ENCODE measurements around the gene RUNX1. TPM values are rescaled to one million over a fixed set of nuclear protein-coding genes. Genes with fewer than 3 reads are reported as not detected.

The RUNX1 gene
- total and polyA plus RNA-seq, 10 of the 15 experiments (the other 5 are each of a cell fraction or from before 2014, with no cell fraction given) = 0.90 to 15.2 (median 4.1) TPM

- SMC1A ChIA-PET (ENCODE audit: uncharacterized antibody, unreplicated experiment) = no interaction called here
- Histone ChIP-seq H4K20me1 (ENCODE audit: control insufficient read depth, insufficient read depth) (no peaks in the 10 kb centered on the region), H2AFZ (ENCODE audit: control insufficient read depth, low read depth, low read length) (no peak overlapping the region), H3K79me2 (ENCODE audit: control insufficient read depth, insufficient read depth, low read length) (no peaks in the 10 kb centered on the region), H3K9ac (ENCODE audit: control insufficient read depth, insufficient read depth, low read length) (no peak overlapping the region), H3K27me3 (replicated peaks in 1 of 2; ENCODE audit: control insufficient read depth in 2 of 2, insufficient read depth in 2 of 2, low read length in 1 of 2) (no peaks in the 10 kb centered on the region), H3K36me3 (ENCODE audit: control insufficient read depth in 2 of 2, insufficient read depth in 2 of 2, low read length in 1 of 2) (no peaks in the 10 kb centered on the region; a peak in 2 of 4 replicates), H3K27ac (ENCODE audit: control insufficient read depth, insufficient read depth) (no peak overlapping the region), H3K4me2 (ENCODE audit: control insufficient read depth, insufficient read depth) (no peak overlapping the region), H3K4me1 (ENCODE audit: control insufficient read depth, insufficient read depth, low read length) (peaks cover 3% of the 10 kb centered on the region; the same call in 1 of the 2 replicates), H3K9me3 (replicated peaks; ENCODE audit: control insufficient read depth, insufficient read depth, low read length) (no peaks in the 10 kb centered on the region), H3K4me3 (no peak overlapping the region)
- no peak for FAIRE-seq
- RAD21 ChIA-PET (ENCODE audit: unreplicated experiment) = no interaction called here
- no TSS peak for BruUV-seq (replicated peaks)
- in situ Hi-C loops (cut with MboI) = no loop called here
- POLR2A ChIA-PET = no interaction called here
- ATAC-seq = no peak
- TF ChIP-seq POLR2AphosphoS5 (IDR thresholded peaks at IDR 0.05; ENCODE audit: low read length) = no peak
- intact Hi-C loops (cut with micrococcal nuclease; ENCODE audit: unreplicated experiment) = no loop called here
- WGBS (ENCODE audit: insufficient coverage, insufficient replicate concordance, low lambda C conversion rate, missing lambda C conversion rate) = 97% methylated on average over 9 of the region's 9 CpGs
- DNase-seq (ENCODE audit: low read depth, low spot score) = no peak
- CTCF ChIA-PET = interaction anchor here (1.6 kb wide), 1 partner anchor 141 kb away, joined by 3 read pairs; no protein-coding TSS in a partner anchor
Measured at GRCh38 chr21:34834290-34834689, 214.8 kb downstream of the RUNX1 start.

DNA sequence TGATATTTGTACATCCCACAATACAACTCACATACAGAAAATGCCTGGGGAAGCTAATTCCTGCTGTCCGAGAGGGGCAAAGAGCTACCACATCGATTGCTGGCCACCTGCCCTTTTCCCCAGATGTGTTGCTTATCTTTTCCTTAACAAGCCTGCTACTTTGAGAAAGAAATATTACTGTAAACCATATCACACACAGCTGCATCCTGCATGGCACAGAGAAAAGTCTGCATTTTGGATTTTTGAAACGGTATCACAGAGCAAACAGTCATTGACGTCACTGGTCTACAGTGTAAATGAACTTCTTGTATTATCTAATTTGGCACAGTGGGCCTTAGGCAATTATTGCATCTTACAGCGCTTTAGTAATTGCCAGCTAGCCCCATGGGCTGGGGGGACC lies 215.6 kb downstream of the RUNX1 start:
- Histone ChIP-seq H3K36me3 (ENCODE audit: control insufficient read depth in 2 of 2, insufficient read depth in 2 of 2, low read length in 1 of 2) (no peaks in the 10 kb centered on the region; a peak in 2 of 4 replicates), H3K4me3 (no peak overlapping the region), H4K20me1 (ENCODE audit: control insufficient read depth, insufficient read depth) (no peaks in the 10 kb centered on the region), H3K4me2 (ENCODE audit: control insufficient read depth, insufficient read depth) (no peak overlapping the region), H3K79me2 (ENCODE audit: control insufficient read depth, insufficient read depth, low read length) (no peaks in the 10 kb centered on the region), H2AFZ (ENCODE audit: control insufficient read depth, low read depth, low read length) (no peak overlapping the region), H3K9me3 (replicated peaks; ENCODE audit: control insufficient read depth, insufficient read depth, low read length) (no peaks in the 10 kb centered on the region), H3K27ac (ENCODE audit: control insufficient read depth, insufficient read depth) (no peak overlapping the region), H3K4me1 (ENCODE audit: control insufficient read depth, insufficient read depth, low read length) (peaks cover 3% of the 10 kb centered on the region; the same call in 1 of the 2 replicates), H3K9ac (ENCODE audit: control insufficient read depth, insufficient read depth, low read length) (no peak overlapping the region), H3K27me3 (replicated peaks in 1 of 2; ENCODE audit: control insufficient read depth in 2 of 2, insufficient read depth in 2 of 2, low read length in 1 of 2) (no peaks in the 10 kb centered on the region)
- no peak for TF ChIP-seq RUNX3 (IDR thresholded peaks at IDR 0.05; ENCODE audit: low read length)
- no peak for TF ChIP-seq MTA3 (IDR thresholded peaks at IDR 0.05; ENCODE audit: borderline replicate concordance, low read length)
- no peak for TF ChIP-seq MEF2B (IDR thresholded peaks at IDR 0.05; ENCODE audit: partially characterized antibody, poor library complexity, severe bottlenecking)
- TF ChIP-seq, protein P1, sequence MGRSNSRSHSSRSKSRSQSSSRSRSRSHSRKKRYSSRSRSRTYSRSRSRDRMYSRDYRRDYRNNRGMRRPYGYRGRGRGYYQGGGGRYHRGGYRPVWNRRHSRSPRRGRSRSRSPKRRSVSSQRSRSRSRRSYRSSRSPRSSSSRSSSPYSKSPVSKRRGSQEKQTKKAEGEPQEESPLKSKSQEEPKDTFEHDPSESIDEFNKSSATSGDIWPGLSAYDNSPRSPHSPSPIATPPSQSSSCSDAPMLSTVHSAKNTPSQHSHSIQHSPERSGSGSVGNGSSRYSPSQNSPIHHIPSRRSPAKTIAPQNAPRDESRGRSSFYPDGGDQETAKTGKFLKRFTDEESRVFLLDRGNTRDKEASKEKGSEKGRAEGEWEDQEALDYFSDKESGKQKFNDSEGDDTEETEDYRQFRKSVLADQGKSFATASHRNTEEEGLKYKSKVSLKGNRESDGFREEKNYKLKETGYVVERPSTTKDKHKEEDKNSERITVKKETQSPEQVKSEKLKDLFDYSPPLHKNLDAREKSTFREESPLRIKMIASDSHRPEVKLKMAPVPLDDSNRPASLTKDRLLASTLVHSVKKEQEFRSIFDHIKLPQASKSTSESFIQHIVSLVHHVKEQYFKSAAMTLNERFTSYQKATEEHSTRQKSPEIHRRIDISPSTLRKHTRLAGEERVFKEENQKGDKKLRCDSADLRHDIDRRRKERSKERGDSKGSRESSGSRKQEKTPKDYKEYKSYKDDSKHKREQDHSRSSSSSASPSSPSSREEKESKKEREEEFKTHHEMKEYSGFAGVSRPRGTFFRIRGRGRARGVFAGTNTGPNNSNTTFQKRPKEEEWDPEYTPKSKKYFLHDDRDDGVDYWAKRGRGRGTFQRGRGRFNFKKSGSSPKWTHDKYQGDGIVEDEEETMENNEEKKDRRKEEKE (IDR thresholded peaks at IDR 0.05) = no peak
- TF ChIP-seq JUND (IDR thresholded peaks at IDR 0.05; ENCODE audit: low read depth, low read length) = no peak
- TF ChIP-seq, protein P2, sequence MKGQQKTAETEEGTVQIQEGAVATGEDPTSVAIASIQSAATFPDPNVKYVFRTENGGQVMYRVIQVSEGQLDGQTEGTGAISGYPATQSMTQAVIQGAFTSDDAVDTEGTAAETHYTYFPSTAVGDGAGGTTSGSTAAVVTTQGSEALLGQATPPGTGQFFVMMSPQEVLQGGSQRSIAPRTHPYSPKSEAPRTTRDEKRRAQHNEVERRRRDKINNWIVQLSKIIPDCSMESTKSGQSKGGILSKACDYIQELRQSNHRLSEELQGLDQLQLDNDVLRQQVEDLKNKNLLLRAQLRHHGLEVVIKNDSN (IDR thresholded peaks at IDR 0.05; ENCODE audit: borderline replicate concordance, extremely low read length, insufficient read depth, low read depth, low read length) = no peak
- TF ChIP-seq PRDM15 (CRISPR knock-in tag; IDR thresholded peaks at IDR 0.05) = no peak
- TF ChIP-seq SP1 (IDR thresholded peaks at IDR 0.05; ENCODE audit: low read depth, low read length) = no peak
- ChIA-PET POLR2A (interaction anchor here (0.5 to 0.6 kb wide), 2 partner anchors 95 to 1550 kb away, joined by 3 read pairs; no protein-coding TSS in a partner anchor), SMC1A (ENCODE audit: uncharacterized antibody, unreplicated experiment) (no interaction called here), RAD21 (ENCODE audit: unreplicated experiment) (no interaction called here), CTCF (interaction anchor here (1.6 kb wide), 1 partner anchor 140 kb away, joined by 3 read pairs; no protein-coding TSS in a partner anchor)
- FAIRE-seq (no peak), ATAC-seq (no peak), DNase-seq (ENCODE audit: low read depth, low spot score) (no peak)
- 80% methylated on average over 5 of the region's 5 CpGs for WGBS (ENCODE audit: insufficient coverage, insufficient replicate concordance, low lambda C conversion rate, missing lambda C conversion rate)
- no TSS peak for BruUV-seq (replicated peaks)
- intact Hi-C loops (cut with micrococcal nuclease; ENCODE audit: unreplicated experiment) (no loop called here), in situ Hi-C loops (cut with MboI) (no loop called here)

Measured in GM12878 (cell line).